Measurements from ENCODE around the gene ZNF385C.

- TF ChIP-seq CTCF (conservative IDR thresholded peaks at IDR 0.05) (no peak), ZFX (IDR thresholded peaks at IDR 0.05) (no peak)
These were observed 113.8 kb downstream of the ZNF385C start for GRCh38 chr17:41984454-41984853.
